Measurements from ENCODE around the gene BRF1. TPM values are rescaled to one million over a fixed set of nuclear protein-coding genes. Genes with fewer than 3 reads are reported as not detected.
A peak's percentile ranks its signal among the peaks of the same experiment; 100 is the strongest.

BRF1 gene
- total RNA-seq, 1 donor from 2014 or later: 46.6 TPM

DNA sequence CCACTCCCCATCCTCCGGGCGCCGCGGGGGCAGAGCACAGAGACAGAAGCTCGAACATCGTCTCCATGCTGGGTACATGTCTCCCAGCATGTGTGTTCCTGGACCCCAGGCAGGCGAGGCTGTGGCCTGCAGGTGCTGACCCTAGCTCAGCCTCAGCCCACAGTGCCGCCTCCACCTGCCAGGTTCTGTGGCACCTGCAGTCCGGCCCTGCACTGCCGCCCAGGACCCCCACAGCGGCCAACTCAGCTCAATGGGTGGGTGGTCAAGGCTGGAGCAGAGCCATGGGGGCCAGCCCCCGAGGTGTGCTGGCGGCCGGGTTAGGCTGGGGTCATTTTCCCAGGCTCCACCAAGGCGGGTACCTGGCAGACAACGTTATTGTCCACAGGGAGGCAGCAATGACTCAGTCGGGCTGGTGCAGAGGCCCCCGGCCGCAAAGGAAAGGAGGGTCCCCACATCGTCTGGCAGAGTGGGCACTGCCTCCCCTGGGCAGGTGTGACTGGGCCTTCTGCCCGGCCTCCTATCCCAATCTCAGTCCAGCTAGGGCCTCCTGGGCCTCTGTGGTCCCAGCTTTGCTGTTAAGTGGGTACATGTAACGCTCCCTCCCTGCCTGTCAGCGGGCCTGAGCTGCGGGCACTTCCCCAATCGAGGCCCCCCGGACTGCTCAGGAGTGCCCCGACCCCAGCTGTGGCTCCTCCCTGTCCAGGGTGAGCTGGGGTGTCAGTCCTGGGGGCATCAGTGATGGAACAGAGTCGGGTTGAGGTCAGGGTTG lies 99.5 kb downstream of the BRF1 start:
- peaks cover 22% of the 10 kb centered on the region for H3K27me3 Mint-ChIP-seq
- H3K27ac Mint-ChIP-seq: no peak overlapping the region
- no peak for DNase-seq
- peaks cover 7% of the 10 kb centered on the region for H3K4me1 Mint-ChIP-seq
- H3K36me3 Mint-ChIP-seq (ENCODE audit: low read depth): no peaks in the 10 kb centered on the region
- intact Hi-C loops (cut with micrococcal nuclease): no loop called here
- H3K9me3 Mint-ChIP-seq: no peaks in the 10 kb centered on the region
- H3K4me3 Mint-ChIP-seq: peak overlapping the region; percentile 45

DNA sequence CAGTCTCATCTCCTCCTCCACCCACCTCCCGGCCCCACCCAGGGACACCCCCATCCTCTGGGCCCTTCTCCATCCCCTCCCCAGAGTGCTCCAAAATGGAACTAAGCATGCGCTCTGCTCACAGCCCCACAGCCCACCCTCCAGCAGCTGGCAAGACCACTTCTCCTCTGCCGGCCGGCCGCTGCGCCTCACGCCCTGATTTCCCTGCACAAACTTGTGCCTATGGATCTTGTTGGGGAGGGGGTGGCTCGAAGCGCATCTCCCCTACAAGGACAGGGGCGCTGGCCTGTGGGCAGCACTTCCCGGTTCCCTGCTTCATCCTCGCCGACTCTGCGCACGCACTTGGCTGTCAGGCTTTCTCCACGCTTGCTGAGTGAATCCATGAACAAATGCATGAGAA lies 100.2 kb downstream of the BRF1 start:
- intact Hi-C loops (cut with micrococcal nuclease): no loop called here
- no peaks in the 10 kb centered on the region for H3K36me3 Mint-ChIP-seq (ENCODE audit: low read depth)
- no peak overlapping the region for H3K4me3 Mint-ChIP-seq

DNA sequence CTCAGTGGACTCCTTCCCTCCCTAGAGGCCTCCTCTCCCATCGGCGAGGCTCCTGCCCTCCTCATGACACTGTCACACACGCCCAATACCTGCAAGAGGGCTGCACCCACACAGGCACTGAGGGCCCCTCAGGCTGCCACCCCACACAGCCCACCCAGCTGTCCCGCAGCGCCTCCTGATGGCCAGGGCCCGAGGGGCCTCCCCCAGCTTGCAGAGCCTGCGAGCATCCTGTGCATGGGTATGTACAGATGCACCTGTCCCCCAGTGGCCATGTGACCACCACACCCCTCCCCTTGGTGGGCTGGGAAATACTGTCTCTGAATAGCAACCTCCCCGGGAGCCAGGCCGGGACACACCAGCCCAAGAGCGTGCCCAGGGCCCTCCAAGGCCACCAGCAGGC lies 100.7 kb downstream of the BRF1 start:
- Mint-ChIP-seq H3K4me1 (peaks cover 13% of the 10 kb centered on the region), H3K9me3 (no peaks in the 10 kb centered on the region), H3K27me3 (peaks cover 31% of the 10 kb centered on the region), H3K4me3 (no peak overlapping the region), H3K27ac (no peak overlapping the region), H3K36me3 (ENCODE audit: low read depth) (no peaks in the 10 kb centered on the region)
- intact Hi-C loops (cut with micrococcal nuclease): no loop called here
- no peak for DNase-seq

More for the DNA sequence above, 100.2 kb downstream of the BRF1 start:
- H3K27me3 Mint-ChIP-seq: peaks cover 28% of the 10 kb centered on the region
- no peaks in the 10 kb centered on the region for H3K9me3 Mint-ChIP-seq
- peaks cover 10% of the 10 kb centered on the region for H3K4me1 Mint-ChIP-seq
- no peak for DNase-seq
- no peak overlapping the region for H3K27ac Mint-ChIP-seq

DNA sequence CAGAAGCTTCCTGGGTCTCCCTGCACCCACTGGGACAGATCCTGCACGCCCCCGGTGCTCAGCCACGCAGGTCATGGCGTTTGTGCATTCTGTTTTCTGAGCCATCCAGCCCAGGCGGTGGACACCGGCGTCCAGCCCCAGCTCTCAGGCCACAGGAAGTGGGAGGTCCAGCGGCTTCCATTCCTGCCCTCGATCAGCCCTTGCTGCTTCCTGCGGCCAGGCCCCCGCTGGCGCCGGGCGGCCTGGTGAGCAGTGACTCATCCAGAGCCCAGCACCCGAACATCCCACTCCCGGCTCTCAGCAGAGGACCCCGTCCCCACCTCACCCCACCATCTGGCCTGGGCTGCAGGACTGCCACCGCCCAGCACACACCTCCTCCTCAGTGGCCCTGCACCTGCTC lies 101.7 kb downstream of the BRF1 start:
- no peaks in the 10 kb centered on the region for H3K9me3 Mint-ChIP-seq
- H3K4me3 Mint-ChIP-seq: no peak overlapping the region
- peaks cover 37% of the 10 kb centered on the region for H3K27me3 Mint-ChIP-seq
- no peaks in the 10 kb centered on the region for H3K36me3 Mint-ChIP-seq (ENCODE audit: low read depth)
- DNase-seq: no peak
- intact Hi-C loops (cut with micrococcal nuclease): no loop called here
- H3K27ac Mint-ChIP-seq: no peak overlapping the region
- peaks cover 18% of the 10 kb centered on the region for H3K4me1 Mint-ChIP-seq

- intact Hi-C loops (cut with micrococcal nuclease): no loop called here
- Mint-ChIP-seq H3K27me3 (peaks cover 38% of the 10 kb centered on the region), H3K27ac (no peak overlapping the region), H3K36me3 (ENCODE audit: low read depth) (no peaks in the 10 kb centered on the region), H3K9me3 (no peaks in the 10 kb centered on the region), H3K4me1 (peaks cover 23% of the 10 kb centered on the region), H3K4me3 (no peak overlapping the region)
- no peak for DNase-seq
Observed at GRCh38 chr14:105198588-105198987, 102.2 kb downstream of the BRF1 start.

- Mint-ChIP-seq H3K27me3 (peaks cover 38% of the 10 kb centered on the region), H3K27ac (no peak overlapping the region), H3K36me3 (ENCODE audit: low read depth) (no peaks in the 10 kb centered on the region), H3K9me3 (no peaks in the 10 kb centered on the region), H3K4me1 (peaks cover 26% of the 10 kb centered on the region), H3K4me3 (no peak overlapping the region)
- DNase-seq: no peak
- intact Hi-C loops (cut with micrococcal nuclease): no loop called here
Observed at GRCh38 chr14:105197211-105197641, 103.6 kb downstream of the BRF1 start.

DNA sequence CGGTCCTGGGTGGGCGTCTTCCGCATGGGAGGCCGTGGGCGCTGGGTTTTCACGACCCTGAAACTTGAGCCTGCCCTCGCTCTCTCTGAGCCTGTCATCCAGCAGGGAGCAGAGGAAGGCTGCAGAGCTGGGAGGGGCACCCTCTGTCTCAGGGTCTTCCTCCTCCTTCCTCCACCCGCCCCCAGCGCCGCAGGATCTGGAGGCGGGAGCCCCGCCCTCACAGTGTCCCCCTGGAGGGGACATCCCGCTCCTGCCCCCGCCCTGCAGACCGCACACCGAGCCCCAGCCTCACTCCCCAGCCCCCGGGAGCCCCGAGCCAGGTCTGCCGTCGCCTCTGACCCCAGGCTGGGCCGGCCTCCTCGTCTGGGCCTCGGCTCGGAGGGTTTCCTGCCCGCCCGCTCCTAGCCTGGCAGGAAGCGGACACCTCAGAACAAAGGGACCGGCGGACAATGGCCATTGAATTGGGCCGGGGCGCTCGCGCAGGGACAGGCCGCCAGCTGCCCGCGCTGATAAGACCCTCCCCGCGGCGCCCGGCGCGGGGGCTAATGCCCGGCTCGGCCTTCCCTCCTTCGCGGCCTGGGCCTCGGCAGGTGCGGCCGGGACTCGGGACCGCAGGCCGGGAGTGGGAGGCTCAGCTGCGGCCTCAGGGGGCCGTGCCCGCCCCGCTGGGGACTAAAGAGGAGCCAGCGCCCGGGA lies 104.4 kb downstream of the BRF1 start:
- Mint-ChIP-seq H3K4me3 (no peak overlapping the region), H3K27ac (no peak overlapping the region), H3K4me1 (peaks cover 20% of the 10 kb centered on the region), H3K36me3 (ENCODE audit: low read depth) (no peaks in the 10 kb centered on the region), H3K9me3 (no peaks in the 10 kb centered on the region), H3K27me3 (peaks cover 38% of the 10 kb centered on the region)
- DNase-seq: no peak
- intact Hi-C loops (cut with micrococcal nuclease): no loop called here

- DNase-seq: peak; percentile 72
- peaks cover 20% of the 10 kb centered on the region for H3K4me1 Mint-ChIP-seq
- H3K27me3 Mint-ChIP-seq: peaks cover 38% of the 10 kb centered on the region
- no peak overlapping the region for H3K27ac Mint-ChIP-seq
- H3K4me3 Mint-ChIP-seq: no peak overlapping the region
- H3K36me3 Mint-ChIP-seq (ENCODE audit: low read depth): no peaks in the 10 kb centered on the region
- intact Hi-C loops (cut with micrococcal nuclease): no loop called here
- H3K9me3 Mint-ChIP-seq: no peaks in the 10 kb centered on the region
Observed at GRCh38 chr14:105195522-105196264, 105.1 kb downstream of the BRF1 start.

DNA sequence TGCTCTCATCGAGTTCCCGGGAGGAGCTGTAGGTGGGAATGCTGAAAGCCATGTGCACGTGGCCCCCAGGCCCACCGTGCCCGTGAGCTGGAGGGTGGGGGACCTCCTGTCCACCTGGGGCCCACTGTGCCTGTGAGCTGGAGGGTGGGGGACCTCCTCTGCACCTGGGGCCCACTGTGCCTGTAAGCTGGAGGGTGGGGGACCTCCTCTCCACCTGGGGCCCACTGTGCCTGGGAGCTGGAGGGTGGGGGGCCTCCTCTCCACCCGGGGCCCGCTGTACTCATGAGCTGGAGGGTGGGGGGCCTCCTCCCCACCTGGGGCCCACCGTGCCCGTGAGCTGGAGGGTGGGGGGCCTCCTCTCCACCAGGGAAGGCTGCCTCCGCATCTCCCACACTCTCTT lies 105.8 kb downstream of the BRF1 start:
- H3K4me3 Mint-ChIP-seq: no peak overlapping the region
- intact Hi-C loops (cut with micrococcal nuclease): no loop called here

GRCh38 chr14:105193916-105194782 lies 106.7 kb downstream of the BRF1 start:
- Mint-ChIP-seq H3K27me3 (peaks cover 29% of the 10 kb centered on the region), H3K9me3 (no peaks in the 10 kb centered on the region), H3K4me1 (peaks cover 20% of the 10 kb centered on the region), H3K36me3 (ENCODE audit: low read depth) (no peaks in the 10 kb centered on the region), H3K4me3 (no peak overlapping the region), H3K27ac (peak overlapping the region; percentile 39)
- DNase-seq: peak; percentile 82
- intact Hi-C loops (cut with micrococcal nuclease): no loop called here

More for the DNA sequence above, 105.8 kb downstream of the BRF1 start:
- no peak for DNase-seq
- Mint-ChIP-seq H3K9me3 (no peaks in the 10 kb centered on the region), H3K27me3 (peaks cover 33% of the 10 kb centered on the region), H3K4me1 (peaks cover 20% of the 10 kb centered on the region), H3K36me3 (ENCODE audit: low read depth) (no peaks in the 10 kb centered on the region), H3K27ac (no peak overlapping the region)

- peak; percentile 71 for DNase-seq
- Mint-ChIP-seq H3K9me3 (no peaks in the 10 kb centered on the region), H3K4me3 (peak overlapping the region; percentile 19), H3K27me3 (peaks cover 24% of the 10 kb centered on the region), H3K4me1 (peaks cover 19% of the 10 kb centered on the region), H3K27ac (peak overlapping the region; percentile 51), H3K36me3 (ENCODE audit: low read depth) (no peaks in the 10 kb centered on the region)
- intact Hi-C loops (cut with micrococcal nuclease): no loop called here
Observed at GRCh38 chr14:105192866-105193731, 107.7 kb downstream of the BRF1 start.

- no peak for DNase-seq
- no peak overlapping the region for H3K4me3 Mint-ChIP-seq
- intact Hi-C loops (cut with micrococcal nuclease): no loop called here
- H3K36me3 Mint-ChIP-seq (ENCODE audit: low read depth): no peaks in the 10 kb centered on the region
- H3K4me1 Mint-ChIP-seq: peaks cover 2% of the 10 kb centered on the region
- no peak overlapping the region for H3K27ac Mint-ChIP-seq
- H3K27me3 Mint-ChIP-seq: peaks cover 4% of the 10 kb centered on the region
- no peaks in the 10 kb centered on the region for H3K9me3 Mint-ChIP-seq
Observed at GRCh38 chr14:105187935-105188524, 112.8 kb downstream of the BRF1 start.

All from activated CD4-positive, alpha-beta T cell treated with anti-CD3 and anti-CD28 coated beads, Interleukin-2, amount 10 ng/mL, durations not matched to agents 24 days and 14 days (primary cell).